Lung (tissue), 12 donors: ENCODE results near the gene NECAB3. TPM values are rescaled to one million over a fixed set of nuclear protein-coding genes. Genes with fewer than 3 reads are reported as not detected.

Source experiments
- ATAC-seq: fragments of 200-7000 bp; cut with Tn5 transposase; one replicate; pipeline ENCODE4 v1.9.1; 2020; ENCODE audit warnings: moderate number of reproducible peaks; ENCODE audit not compliant: insufficient read depth, low FRiP score
- DNase-seq, 3 donors: peaks; one replicate each; pipeline ENCODE4 v3.0.0-alpha.2; 2013 to 2017
- H3K27ac ChIP-seq, 2 donors: one replicate each; pipeline ENCODE4 v1.5.1; 2013; ENCODE audit warnings: mild to moderate bottlenecking in 2 of 2, moderate library complexity in 2 of 2, control low read depth in 1 of 2, inconsistent platforms in 1 of 2, low read depth in 1 of 2, low read length in 1 of 2
- H3K27me3 ChIP-seq, 3 donors: one replicate each; pipeline ENCODE4 v1.5.1; 2013; ENCODE audit warnings: low read length in 2 of 3; ENCODE audit not compliant: control insufficient read depth in 3 of 3, insufficient read depth in 3 of 3
- H3K36me3 ChIP-seq, 4 donors: one replicate each; pipeline ENCODE4 v1.5.1; 2013; ENCODE audit warnings: low read length in 4 of 4, mild to moderate bottlenecking in 1 of 4, moderate library complexity in 1 of 4; ENCODE audit not compliant: control insufficient read depth in 4 of 4, insufficient read depth in 4 of 4
- H3K4me1 ChIP-seq, 5 donors: one replicate each; pipeline ENCODE4 v1.5.1; 2013; ENCODE audit warnings: low read length in 5 of 5, mild to moderate bottlenecking in 2 of 5, moderate library complexity in 1 of 5; ENCODE audit not compliant: control insufficient read depth in 5 of 5, insufficient read depth in 5 of 5
- H3K4me3 ChIP-seq: one replicate; pipeline ENCODE4 v1.5.1; 2013; ENCODE audit warnings: mild to moderate bottlenecking, control low read depth, moderate library complexity
- H3K9ac ChIP-seq, 2 donors: one replicate each; pipeline ENCODE4 v1.5.1; 2013; ENCODE audit warnings: low read length in 2 of 2, control low read depth in 1 of 2; ENCODE audit not compliant: insufficient read depth in 1 of 2
- H3K9me3 ChIP-seq, 4 donors: one replicate each; pipeline ENCODE4 v1.5.1; 2013; ENCODE audit warnings: low read length in 3 of 4, mild to moderate bottlenecking in 1 of 4, moderate library complexity in 1 of 4; ENCODE audit not compliant: control insufficient read depth in 4 of 4, insufficient read depth in 3 of 4
- CTCF ChIP-seq: IDR thresholded peaks from 2 replicates; pipeline ENCODE4 v1.5.1; 2012; ENCODE audit warnings: mild to moderate bottlenecking; ENCODE audit errors: control extremely low read depth, extremely low read depth
- WGBS, 2 donors: extraction: QIAGEN DNeasy Blood & Tissue Kit; methylation state at CpG; one replicate each; pipeline ENCODE4 v1.1.7; 2013; 5-methylcytosine and 5-hydroxymethylcytosine counted together
- polyA plus RNA-seq, 2 donors: library from polyadenylated mRNA; stranded (reverse); fragments of 200-250 nt; gene quantifications; one replicate each; pipeline ENCODE4 v1.2.1, GENCODE V29; 2013
- total RNA-seq, 2 donors: library from RNA; depleted of rRNA in 1 of 2; stranded (reverse); fragments of >200 nt in 1 of 2; gene quantifications; one replicate each; pipeline ENCODE4 v1.2.1, GENCODE V29; 2014 to 2021
- donor health status: control.
- donor health status: control.
- donor health status: Bipolar disorder and iron deficiency.
- donor health status: healthy.
- donor health status: DM: yes; HTN: yes; CAD: no.

Gene NECAB3
- total and polyA plus RNA-seq, 4 donors = 21.2 to 127 (median 72.2) TPM

GRCh38 chr20:33662172-33662571, 12.1 kb downstream of the NECAB3 start, which contains the start of gene C20orf144:
TSS of gene C20orf144 (plus strand) at chr20:33662327. CDS start at chr20:33662346, 19 bp downstream.
- ATAC-seq = no peak
- DNase-seq = no peak
- Histone ChIP-seq H3K4me3 (peak within 1 kb of the TSS; percentile 68), H3K9ac (no peak within 1 kb of the TSS), H3K27me3 (no peaks in the 10 kb centered on the region), H3K9me3 (no peaks in the 10 kb centered on the region), H3K27ac (peak within 1 kb of the TSS in 1 of 2 donors; percentile 86), H3K36me3 (peaks cover 0 to 15% (median 4%) of the 10 kb centered on the region in 4 donors), H3K4me1 (peaks cover 0 to 27% (median 4%) of the 10 kb centered on the region in 5 donors)
- TF ChIP-seq CTCF = no peak
- 94 to 96% methylated on average over 10 of the region's 10 CpGs for WGBS, 2 donors

- Histone ChIP-seq H3K4me3 (no peak overlapping the region), H3K27me3 (no peaks in the 10 kb centered on the region), H3K4me1 (peaks cover 0 to 13% (median 4%) of the 10 kb centered on the region in 5 donors), H3K27ac (no peak overlapping the region), H3K9me3 (no peaks in the 10 kb centered on the region), H3K9ac (no peak overlapping the region), H3K36me3 (peaks cover 0 to 18% (median 4%) of the 10 kb centered on the region in 4 donors)
- 86 to 91% methylated on average over 7 of the region's 7 CpGs for WGBS, 2 donors
- no peak for TF ChIP-seq CTCF
- DNase-seq (no peak), ATAC-seq (no peak)
Observed at GRCh38 chr20:33660685-33661058, 13.6 kb downstream of the NECAB3 start.

DNA sequence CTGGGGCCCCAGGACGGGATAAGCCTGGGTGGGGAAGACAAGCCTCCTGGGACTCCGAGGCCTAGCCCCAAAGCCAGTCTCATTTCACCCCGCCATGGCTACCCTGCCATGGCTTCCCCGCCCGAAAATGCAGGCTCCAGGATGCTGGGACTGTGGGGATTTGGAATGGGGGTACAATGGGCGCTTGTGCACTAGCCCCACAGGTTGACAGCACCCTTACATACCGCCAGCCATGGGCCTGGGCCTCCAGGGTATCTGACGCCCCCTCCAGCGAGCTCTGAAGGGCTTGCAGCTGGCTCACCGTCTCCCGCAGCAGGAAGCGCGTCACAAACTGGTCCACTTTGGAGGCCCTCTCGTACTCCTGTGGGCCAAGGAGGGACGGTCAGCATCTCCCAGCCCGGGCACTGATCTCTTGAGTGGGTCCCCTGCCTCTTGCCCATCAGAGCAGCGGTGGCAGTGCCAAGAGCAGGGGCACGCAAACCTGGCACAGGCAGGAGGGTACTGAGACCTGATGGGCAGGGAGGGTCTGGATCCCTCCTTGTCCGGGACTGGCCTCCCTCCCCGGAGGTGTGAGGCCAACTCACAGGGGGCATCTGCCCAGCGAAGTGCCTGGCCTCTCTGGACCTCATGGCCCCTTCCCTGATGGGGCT, 14.1 kb downstream of the NECAB3 start:
- H3K4me3 ChIP-seq = no peak overlapping the region
- 91 to 93% methylated on average over 21 of the region's 21 CpGs for WGBS, 2 donors
- no peak for TF ChIP-seq CTCF
- no peaks in the 10 kb centered on the region for H3K27me3 ChIP-seq
- H3K27ac ChIP-seq = no peak overlapping the region
- no peak overlapping the region for H3K9ac ChIP-seq
- ATAC-seq (no peak), DNase-seq (no peak)
- peaks cover 0 to 18% (median 4%) of the 10 kb centered on the region in 4 donors for H3K36me3 ChIP-seq
- H3K4me1 ChIP-seq = peaks cover 0 to 13% (median 6%) of the 10 kb centered on the region in 5 donors
- H3K9me3 ChIP-seq = no peaks in the 10 kb centered on the region
